Measurements from ENCODE around the gene RGS7BP.

Gene RGS7BP

DNA sequence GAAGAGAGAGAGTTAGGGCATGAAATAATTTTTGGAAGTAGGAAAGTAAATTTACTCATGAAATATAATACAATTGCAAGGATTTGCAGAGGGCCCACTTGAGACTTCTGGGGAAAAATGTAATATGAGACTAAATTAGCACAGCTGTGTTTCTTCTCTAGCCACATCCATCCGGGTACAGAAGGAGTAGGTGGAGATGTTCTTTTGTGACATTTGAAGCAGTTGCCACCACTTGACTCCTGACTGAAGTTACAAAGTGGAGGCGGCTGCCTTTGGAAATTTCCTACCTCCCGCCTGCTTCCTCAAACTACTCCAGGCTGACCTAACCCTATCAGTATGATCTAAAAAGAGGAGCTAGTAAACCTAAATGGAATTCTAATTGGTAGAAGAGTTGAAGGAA lies 126.4 kb downstream of the RGS7BP start:
- H3K4me3 Mint-ChIP-seq = no peak overlapping the region
- H3K27me3 Mint-ChIP-seq = peaks cover 16% of the 10 kb centered on the region
- H3K9me3 Mint-ChIP-seq = no peaks in the 10 kb centered on the region
- H3K27ac Mint-ChIP-seq = no peak overlapping the region
- no peaks in the 10 kb centered on the region for H3K36me3 Mint-ChIP-seq (ENCODE audit: low read depth)
- no peaks in the 10 kb centered on the region for H3K4me1 Mint-ChIP-seq (ENCODE audit: low read depth)

DNA sequence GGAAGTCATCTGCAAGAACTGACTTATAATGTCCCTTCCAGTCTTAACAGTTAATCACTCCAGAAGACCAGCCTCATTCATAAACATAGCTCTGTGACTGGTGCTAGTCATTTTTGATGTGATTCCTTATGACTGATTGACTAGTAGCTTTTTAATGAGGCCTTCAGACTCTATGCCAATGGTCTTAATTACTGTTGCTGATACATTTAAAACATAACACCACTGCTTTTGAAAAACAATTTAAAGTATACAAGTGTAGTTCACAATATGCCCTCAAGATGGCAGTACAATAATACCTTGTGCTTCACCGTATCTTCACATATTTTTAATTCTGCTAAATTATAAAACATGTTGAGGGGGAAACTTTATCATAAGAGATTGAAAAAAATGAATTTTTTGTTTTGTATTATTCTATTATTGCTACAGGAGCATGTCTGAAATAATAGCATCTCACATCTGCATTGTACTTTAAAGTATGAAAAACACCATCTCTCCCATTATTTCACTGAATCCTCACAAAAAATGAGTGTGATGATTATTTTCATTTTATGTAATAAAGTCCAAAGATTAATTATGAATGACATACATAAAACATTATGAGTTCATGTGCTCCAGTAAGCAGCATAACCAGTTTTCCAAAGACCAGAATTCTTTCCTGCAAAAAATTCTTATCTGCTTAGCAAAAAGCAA lies 129.3 kb downstream of the RGS7BP start:
- Mint-ChIP-seq H3K27me3 (peaks cover 23% of the 10 kb centered on the region), H3K4me3 (no peak overlapping the region), H3K4me1 (ENCODE audit: low read depth) (no peaks in the 10 kb centered on the region), H3K36me3 (ENCODE audit: low read depth) (no peaks in the 10 kb centered on the region), H3K27ac (no peak overlapping the region), H3K9me3 (no peaks in the 10 kb centered on the region)

DNA sequence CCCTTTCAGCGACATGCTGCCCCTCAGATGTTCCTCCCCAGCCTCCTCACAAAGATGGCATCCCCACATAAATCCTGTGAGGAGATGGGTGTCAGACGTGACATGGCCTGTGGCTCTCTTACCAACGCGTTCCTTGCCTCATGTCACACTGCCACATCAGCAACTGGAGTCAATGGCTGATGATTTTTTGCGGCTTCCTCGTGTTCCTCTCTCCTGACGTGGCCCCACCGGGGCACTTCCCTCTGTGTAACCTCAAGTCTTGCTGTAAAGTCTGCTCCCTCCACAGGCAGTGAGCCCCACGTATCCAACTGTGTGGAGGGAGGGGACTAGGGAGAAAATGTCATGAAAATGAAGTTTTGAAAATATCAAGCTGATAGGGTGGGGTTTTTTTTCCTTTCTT lies 131.3 kb downstream of the RGS7BP start:
- Mint-ChIP-seq H3K9me3 (no peaks in the 10 kb centered on the region), H3K4me3 (no peak overlapping the region), H3K4me1 (ENCODE audit: low read depth) (no peaks in the 10 kb centered on the region), H3K27ac (no peak overlapping the region), H3K27me3 (peaks cover 23% of the 10 kb centered on the region), H3K36me3 (ENCODE audit: low read depth) (no peaks in the 10 kb centered on the region)

DNA sequence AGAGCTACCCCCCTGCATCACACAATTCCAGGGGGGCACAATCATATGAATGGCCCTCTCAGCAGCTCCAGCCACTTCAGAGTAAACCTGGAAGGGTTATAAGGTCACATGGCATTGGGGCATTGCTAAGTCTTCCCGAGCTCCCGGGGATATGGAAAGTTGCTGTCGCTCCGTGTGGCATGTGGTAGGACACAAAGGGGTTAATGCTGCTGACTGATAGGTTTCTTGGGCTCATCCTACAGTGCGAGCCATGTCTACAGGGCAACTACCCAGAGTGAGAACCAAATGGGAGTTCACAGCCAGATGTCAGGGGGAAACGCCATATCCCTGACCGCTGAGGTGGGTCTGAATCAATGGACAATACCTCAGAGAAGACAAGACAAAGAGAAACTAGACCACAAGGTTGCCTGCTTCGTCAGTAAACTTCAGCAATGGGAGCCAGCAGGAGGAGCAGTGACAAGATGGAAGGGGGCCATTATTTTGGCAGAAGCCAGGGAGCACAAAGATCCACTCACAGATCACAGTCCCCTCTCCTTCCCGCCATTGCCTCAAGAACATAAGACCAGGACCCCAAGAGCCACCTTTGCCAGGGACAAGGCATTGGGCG lies 132.1 kb downstream of the RGS7BP start:
- Mint-ChIP-seq H3K36me3 (ENCODE audit: low read depth) (no peaks in the 10 kb centered on the region), H3K27ac (no peak overlapping the region), H3K27me3 (peaks cover 22% of the 10 kb centered on the region), H3K4me1 (ENCODE audit: low read depth) (no peaks in the 10 kb centered on the region), H3K9me3 (no peaks in the 10 kb centered on the region), H3K4me3 (no peak overlapping the region)

DNA sequence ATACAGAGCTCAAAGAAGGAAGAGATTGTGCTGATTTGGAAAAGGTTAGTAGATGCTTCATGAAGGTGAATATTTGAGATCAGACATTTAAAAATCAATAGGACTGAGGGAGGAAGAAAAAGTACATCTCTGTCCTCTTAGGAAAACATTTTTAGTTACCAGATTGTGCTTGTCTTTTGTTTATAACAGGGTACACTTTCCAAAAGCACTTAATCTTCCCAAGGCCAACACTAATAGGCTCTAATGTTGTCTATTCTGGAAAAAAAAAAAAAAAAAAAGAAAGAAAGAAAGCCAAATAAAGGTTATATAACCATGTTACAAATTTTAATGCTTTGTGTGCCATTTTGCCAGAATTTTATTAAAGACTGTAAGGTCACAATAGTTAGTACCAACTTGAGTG lies 139.0 kb downstream of the RGS7BP start:
- no peaks in the 10 kb centered on the region for H3K36me3 Mint-ChIP-seq (ENCODE audit: low read depth)
- H3K4me3 Mint-ChIP-seq = no peak overlapping the region
- no peaks in the 10 kb centered on the region for H3K27me3 Mint-ChIP-seq

DNA sequence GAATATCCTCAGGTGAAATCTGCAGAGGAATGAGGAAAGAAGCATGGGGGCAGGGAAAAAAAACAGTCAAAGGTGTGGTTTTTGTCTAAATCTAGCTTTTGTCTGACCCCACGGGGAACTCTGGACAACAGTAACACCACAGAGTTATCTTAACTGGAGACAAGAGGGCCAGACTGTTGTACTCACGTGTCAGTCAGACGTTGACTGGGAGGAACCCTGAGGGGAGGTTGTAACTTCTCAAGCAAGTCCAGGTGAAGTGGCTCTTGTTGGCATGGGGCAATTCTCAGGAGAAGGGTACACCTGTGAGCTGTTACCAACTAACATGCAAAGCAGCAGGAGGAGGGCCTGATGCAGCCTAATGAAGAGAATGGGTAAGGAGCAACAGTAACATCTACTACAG lies 140.4 kb downstream of the RGS7BP start:
- peaks cover 3% of the 10 kb centered on the region for H3K27me3 Mint-ChIP-seq
- no peaks in the 10 kb centered on the region for H3K36me3 Mint-ChIP-seq (ENCODE audit: low read depth)
- H3K4me1 Mint-ChIP-seq (ENCODE audit: low read depth) = no peaks in the 10 kb centered on the region
- H3K27ac Mint-ChIP-seq = no peak overlapping the region
- H3K9me3 Mint-ChIP-seq = no peaks in the 10 kb centered on the region
- H3K4me3 Mint-ChIP-seq = no peak overlapping the region

More for the DNA sequence above, 139.0 kb downstream of the RGS7BP start:
- no peaks in the 10 kb centered on the region for H3K9me3 Mint-ChIP-seq
- no peak overlapping the region for H3K27ac Mint-ChIP-seq
- H3K4me1 Mint-ChIP-seq (ENCODE audit: low read depth) = no peaks in the 10 kb centered on the region

DNA sequence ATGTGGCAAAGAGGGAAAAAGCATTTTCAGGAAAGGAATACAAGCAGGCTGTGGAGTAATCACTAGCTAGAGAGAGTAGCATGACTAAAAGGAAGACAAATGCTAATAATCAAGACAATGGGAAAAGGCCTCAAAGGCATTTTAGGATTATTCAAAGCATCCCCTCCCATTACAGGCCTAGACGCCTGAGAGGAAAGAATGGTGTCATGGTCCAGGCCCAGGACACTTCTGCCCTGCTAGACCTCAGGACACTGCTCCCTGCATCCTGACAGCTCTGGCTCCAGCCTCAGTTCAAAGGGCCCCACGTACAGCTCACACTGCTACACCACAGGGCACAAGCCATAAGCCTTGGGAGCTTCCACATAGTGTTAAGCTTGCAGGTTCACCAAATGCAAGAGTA lies 143.7 kb downstream of the RGS7BP start:
- no peaks in the 10 kb centered on the region for H3K36me3 Mint-ChIP-seq (ENCODE audit: low read depth)
- H3K9me3 Mint-ChIP-seq = no peaks in the 10 kb centered on the region
- H3K27me3 Mint-ChIP-seq = peaks cover 3% of the 10 kb centered on the region
- H3K4me1 Mint-ChIP-seq (ENCODE audit: low read depth) = no peaks in the 10 kb centered on the region
- H3K4me3 Mint-ChIP-seq = no peak overlapping the region
- no peak overlapping the region for H3K27ac Mint-ChIP-seq

DNA sequence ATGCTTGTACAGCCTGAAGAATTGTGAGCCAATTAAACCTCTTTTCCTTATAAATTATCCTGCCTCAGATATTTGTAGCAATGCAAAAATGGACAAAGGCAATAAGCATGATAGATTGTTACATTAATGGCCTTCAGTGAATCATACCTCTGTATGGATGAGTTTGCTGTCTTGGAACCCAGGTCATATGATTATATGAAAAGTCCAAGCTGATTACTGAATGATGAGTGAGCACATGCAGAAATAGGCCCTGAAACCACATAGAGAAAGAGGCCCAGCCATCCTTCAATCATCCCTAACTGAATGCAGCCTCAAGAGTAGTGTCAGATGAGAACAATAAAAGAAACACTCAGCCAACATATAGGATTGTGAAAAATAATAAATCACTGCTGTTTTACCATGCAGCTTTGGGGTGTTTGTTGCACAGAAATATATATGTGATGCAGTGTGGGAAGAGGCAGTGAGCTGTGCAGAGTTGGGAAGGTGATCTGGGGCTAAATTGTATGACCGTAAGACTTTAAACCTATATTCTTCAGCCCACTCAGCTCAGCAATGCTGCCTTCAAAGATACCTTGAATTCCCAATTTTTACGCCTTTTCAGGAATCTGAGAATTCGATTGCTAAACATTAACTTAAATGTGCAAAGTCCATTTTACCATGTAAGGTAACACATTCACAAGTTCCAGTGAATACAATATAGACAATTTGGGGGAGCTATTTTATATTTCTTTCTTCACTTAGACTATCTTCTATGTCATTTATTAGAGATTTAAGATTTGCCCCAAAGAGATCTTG lies 148.1 kb downstream of the RGS7BP start:
- no peak overlapping the region for H3K4me3 Mint-ChIP-seq
- no peaks in the 10 kb centered on the region for H3K36me3 Mint-ChIP-seq (ENCODE audit: low read depth)
- no peaks in the 10 kb centered on the region for H3K4me1 Mint-ChIP-seq (ENCODE audit: low read depth)
- H3K27ac Mint-ChIP-seq = no peak overlapping the region
- peaks cover 3% of the 10 kb centered on the region for H3K27me3 Mint-ChIP-seq
- no peaks in the 10 kb centered on the region for H3K9me3 Mint-ChIP-seq

DNA sequence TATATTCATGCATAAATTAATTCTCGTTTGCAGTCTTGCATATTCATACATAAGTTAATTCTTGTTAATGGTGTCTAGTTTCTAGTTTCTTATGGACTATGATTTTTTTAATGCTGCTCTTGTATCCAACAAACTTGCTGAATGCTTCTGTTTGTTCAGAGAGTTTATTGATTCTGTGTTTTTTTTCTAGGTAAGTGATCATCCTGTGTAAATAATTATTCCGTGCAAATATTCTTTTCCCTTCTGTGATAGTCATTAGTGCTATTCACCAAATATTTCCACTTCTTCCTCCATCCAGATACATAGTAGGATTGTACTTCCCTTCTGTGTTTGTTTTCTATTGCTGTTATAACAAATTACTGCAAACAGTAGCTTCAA lies 148.7 kb downstream of the RGS7BP start:
- Mint-ChIP-seq H3K4me1 (ENCODE audit: low read depth) (no peaks in the 10 kb centered on the region), H3K9me3 (no peaks in the 10 kb centered on the region), H3K27ac (no peak overlapping the region), H3K36me3 (ENCODE audit: low read depth) (no peaks in the 10 kb centered on the region), H3K27me3 (peaks cover 3% of the 10 kb centered on the region), H3K4me3 (no peak overlapping the region)

DNA sequence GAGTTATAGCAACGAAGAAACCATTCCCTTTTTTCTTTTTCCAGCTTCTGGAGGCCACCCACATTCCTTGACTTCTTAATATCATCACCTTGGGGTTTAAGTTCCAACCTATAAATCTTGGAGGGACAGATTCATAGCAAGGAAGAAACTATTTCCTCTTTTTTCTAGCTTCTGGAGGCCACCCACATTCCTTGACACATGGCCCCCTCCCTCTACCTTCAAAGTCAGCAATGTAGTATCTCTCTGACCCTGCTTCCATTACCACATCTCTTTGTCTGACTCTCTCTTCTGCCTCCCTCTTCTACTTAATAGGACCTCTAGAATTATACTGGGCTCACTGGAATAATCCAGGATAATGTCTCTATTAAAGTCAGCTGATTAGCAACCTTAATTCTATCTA lies 149.8 kb downstream of the RGS7BP start:
- Mint-ChIP-seq H3K27ac (no peak overlapping the region), H3K4me3 (no peak overlapping the region), H3K4me1 (ENCODE audit: low read depth) (no peaks in the 10 kb centered on the region), H3K36me3 (ENCODE audit: low read depth) (no peaks in the 10 kb centered on the region), H3K27me3 (no peaks in the 10 kb centered on the region), H3K9me3 (no peaks in the 10 kb centered on the region)

DNA sequence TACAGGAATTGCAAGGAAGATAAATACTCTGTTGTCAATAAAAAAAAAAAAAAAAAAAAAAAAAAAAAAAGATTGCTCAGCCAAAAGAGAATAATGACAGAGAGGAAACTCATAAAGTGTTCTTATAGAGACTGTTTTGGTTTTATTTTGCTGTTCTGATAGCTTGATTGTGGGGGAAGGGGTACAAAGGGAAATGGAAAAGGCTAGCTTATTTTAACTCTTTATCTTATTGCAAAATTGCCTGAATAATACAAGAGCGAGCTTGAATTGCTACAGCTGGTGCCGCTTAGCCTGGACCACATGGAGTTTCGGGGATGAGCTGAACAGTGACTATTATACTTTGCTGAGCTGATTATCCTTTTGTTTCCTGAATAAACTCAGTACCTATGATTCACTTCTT lies 153.5 kb downstream of the RGS7BP start:
- Mint-ChIP-seq H3K27ac (no peak overlapping the region), H3K9me3 (no peaks in the 10 kb centered on the region), H3K27me3 (peaks cover under 1% of the 10 kb centered on the region), H3K4me3 (no peak overlapping the region), H3K36me3 (ENCODE audit: low read depth) (no peaks in the 10 kb centered on the region), H3K4me1 (ENCODE audit: low read depth) (no peaks in the 10 kb centered on the region)

Data from stimulated activated naive CD8-positive, alpha-beta T cell treated with anti-CD3 and anti-CD28 coated beads, Interleukin-15, Interleukin-2, amounts not matched to agents 100 ng/mL and 50 ng/mL, for 24 hours (primary cell).